COLO829 (cell line): ENCODE data around the gene TRIM75.
"Not testable (repeated sequence)": the region's sequence is repeated elsewhere in the genome, so short reads cannot be mapped to it uniquely, and the experiment has no call there.

ENCODE experiments used
- DNase-seq: peaks from one replicate; pipeline ENCODE4 v3.0.0; 2012; ENCODE audit warnings: low spot score

Gene TRIM75

DNA sequence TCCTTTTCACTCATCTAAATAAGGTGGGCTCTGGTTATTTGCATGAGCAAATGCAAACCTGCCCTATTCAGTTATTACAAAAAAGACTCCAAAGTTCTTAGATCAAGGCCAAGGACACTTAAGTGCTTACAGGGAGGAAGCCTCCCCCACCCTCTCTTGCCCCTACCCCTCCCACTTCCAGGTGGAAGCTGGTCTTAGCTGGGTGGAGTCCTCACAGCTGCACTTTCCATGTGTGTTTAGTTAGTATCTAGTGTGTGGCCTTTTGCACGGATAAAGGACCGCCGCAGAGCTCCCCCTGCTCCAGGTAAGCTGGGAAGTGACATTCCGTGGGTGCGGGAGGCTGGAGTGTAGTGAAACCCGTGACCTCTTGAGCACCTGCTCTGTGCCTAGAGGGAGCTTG is at the start of gene TRIM75:
Gene TRIM75 (plus strand): TSS at position 222 of the 400 bp plus-strand sequence. CDS start 5,282 bp downstream, outside the sequence.
- DNase-seq, result no peak

DNA sequence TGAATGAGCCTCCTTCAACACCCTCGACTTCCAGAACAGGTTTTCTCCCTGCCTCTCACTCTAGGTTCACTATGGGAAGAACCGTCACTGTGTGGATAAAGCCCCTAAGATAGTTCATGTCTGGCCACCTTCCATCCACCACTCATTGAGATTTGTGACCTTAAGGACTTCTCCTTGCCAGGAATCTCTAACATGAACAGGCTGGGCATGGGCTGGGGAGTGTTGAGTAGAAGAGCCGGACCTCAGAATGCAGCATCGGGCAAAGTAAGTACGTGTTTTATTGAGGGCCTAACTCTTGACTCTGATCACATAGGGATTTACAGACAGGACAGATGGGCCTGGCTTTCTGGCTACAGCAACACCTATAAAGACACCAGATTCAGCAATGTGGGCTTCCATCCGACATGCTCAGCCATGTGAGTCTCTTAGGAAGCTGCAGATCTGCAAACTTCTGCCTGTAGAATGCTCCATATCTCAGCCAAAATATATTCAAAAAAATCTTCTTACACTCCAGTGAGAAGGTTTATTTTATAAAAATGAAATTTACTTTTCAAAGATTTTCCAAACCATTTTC is 48.2 kb upstream of the TRIM75 start:
- DNase-seq, result no peak

DNA sequence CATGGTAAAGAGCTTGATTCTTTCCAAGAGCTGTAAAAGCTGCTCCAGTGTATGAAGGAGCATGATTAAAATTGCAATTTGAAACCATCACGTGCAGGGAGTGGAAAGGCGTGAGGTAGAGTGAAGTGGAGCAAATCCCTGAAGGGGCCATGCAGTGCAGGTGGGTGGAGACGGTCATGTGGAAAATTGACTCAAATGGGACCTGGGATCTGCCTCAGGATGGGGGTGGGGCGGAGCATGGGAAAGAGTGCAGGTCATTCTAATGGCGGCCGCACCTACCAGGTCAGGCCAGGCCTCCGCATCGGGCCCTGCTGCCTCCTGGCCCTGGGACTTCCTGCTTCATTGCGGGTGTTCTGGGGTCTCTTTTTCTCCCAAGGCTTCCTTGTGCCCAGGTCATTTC is 47.2 kb upstream of the TRIM75 start:
- DNase-seq, result no peak

DNA sequence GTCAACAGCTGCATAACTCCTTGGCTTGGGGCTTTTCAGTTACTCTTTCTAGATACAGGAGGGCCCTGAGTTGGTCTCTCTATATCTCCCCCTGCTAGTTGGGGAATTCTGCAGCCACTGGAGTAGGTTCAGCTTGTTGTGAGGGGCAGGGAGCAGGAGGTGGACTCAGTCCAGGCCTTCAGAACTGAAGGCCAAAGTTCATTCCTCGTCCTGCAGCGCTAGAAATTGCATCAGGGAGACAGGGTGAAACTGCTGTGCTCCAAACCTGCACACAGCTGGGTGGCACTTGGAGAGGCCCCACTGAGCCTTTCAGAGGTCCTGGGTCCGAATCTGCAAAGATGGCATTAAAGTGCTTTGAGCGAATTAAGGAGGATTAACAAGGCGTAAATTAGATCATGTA is 46.8 kb upstream of the TRIM75 start:
- DNase-seq, result no peak

DNA sequence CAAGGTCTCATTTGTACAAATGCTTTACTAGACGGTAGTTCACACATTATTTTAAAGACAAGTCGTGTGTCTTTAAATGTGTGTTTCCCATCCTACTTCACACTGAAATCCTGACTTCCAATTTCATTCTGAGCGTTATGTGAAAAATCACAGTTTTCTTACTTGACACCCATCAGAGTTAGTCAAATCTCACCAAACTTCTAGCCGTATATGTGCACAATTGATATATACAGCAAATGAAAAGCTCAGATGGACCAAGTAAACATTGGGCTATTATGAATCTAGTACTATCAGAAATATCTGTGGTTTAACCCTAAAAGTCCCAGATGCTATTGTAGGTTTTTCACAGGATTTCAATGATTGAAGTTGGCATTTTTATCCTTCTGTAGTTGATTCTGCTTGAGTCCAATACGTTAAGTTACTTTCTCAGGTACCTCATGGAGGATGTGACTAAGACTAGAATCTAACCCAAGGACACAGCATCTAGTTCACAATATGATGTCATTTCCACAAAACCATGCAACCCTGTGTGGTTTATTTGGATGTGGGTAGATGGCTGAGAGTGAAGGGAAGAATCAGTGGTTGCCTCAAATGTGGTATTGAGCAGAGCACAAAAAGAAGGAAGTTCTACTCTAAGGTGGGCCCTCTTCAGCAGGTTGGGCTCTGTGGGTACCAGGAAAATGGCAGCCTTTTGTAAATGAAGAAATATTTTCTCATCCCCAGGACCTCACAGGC is 44.0 kb upstream of the TRIM75 start:
- DNase-seq, result no peak

DNA sequence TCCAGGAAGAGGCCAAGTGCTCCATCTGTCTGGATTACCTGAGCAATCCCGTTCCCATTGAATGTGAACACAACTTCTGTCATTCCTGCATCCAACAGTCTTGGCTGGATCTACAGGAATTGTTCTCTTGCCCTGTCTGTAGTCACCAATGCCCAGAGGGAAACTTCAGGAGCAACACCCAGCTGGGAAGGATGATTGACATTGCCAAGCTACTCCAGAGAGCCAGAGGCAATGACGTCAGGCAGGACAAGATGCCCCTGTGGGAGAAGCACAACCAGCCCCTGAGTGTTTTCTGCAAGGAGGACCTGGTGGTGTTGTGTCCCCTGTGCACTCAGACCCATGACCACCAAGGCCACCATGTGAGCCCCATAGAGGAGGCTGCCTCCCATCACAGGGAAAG is 43.2 kb upstream of the TRIM75 start:
- no peak for DNase-seq

DNA sequence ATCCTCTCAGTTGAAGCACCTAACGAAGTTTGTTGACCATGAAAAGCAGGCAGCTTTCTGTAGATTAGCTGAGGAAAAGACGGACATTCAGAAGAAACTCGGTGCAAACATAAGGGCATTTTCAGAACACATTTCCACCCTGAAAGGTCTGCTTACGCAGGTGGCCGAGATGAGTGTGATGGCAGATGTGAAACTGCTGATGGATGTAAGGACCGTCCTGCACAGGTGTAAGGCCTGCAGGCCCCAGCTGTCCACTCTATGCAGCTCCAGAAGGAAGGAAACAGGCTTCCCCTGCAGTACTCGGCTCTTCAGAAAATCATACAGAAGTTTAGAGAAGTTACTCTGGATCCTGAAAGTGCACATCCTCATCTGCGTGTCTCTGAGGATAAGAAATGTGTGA is 42.7 kb upstream of the TRIM75 start:
- DNase-seq, result no peak

DNA sequence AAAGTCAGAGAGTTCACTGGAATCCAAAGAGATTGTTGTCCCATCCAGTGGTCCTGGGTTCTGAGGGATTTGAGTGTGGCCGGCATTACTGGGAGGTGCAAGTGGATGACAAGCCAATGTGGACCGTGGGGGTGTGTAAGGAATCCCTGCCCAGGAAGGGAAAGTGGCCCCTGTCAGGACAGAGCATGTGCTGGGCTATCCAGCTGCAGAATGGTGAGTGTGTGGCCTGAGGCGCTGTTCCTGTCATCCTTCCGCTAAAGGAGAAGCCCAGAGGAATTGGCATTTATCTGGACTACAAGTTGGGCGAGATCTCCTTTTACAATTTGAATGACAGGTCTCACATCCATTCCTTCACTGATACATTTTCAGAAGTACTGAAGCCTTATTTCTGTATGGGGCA is 42.3 kb upstream of the TRIM75 start:
- DNase-seq, result no peak

DNA sequence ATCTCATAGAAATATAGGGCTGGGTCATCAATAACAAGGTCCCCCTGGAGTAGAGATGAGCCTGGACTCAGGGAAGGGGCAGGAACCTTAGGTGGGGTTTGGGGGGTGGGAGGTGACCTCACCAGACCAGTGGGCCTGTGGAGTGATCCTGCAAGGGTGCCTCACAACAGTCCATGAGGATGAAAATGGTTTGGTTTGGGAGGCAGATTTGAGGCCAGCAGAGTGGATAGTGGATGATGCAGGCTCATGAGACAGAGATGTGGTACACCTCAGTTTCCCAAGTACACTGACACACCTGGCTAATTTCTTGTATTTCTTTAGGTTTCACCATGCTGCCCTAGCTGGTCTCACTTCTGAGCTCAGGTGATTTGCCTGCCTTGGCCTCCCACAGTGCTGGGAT is 40.0 kb upstream of the TRIM75 start:
- no peak for DNase-seq

DNA sequence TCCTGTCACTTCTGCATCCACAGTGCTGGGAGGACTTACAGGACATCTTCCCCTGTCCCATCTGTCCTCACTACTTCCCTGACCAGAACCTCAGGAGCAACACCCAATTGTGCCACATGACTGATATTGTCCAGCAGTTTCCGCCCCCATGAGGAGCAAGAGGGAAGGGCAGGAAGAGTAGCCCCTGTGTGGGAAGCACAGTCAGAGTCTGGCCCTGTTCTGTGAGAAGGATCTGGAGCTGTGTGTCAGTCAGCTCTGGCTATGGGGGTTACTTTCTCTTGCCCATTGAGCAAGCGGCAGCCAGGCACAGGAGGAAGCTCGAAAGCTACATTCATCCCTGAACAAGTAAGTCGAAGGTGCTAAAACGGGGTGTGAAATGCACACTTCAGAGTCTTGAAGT is 36.7 kb upstream of the TRIM75 start:
- DNase-seq, result no peak

DNA sequence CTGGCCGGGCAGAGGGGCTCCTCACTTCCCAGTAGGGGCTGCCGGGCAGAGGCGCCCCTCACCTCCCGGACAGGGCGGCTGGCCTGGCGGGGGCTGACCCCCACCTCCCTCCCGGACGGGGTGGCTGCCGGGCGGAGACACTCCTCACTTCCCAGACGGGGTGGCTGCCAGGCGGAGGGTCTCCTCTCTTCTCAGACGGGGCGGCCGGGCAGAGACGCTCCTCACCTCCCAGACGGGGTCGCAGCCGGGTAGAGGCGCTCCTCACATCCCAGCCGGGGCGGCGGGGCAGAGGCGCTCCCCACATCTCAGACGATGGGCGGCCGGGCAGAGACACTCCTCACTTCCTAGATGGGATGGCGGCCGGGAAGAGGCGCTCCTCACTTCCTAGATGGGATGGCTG is 33.7 kb upstream of the TRIM75 start:
- DNase-seq, result not testable (repeated sequence)

DNA sequence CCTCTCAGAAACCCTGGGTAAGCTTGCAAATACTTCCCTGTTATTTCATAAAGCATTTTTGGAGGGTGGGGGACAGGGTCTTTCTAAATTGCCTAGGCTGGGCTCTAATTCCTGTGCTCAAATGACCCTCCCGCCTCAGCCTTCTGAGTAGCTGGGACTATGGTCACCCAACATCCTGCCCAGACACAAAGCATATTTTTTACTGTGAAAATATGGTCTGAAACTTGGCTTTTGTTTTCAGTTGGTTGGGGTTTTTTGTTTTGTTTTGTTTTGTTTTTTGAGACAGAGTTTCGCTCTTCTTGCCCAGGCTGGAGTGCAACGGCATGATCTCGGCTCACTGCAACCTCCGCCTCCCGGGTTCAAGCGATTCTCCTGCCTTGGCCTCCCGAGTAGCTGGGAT is 27.9 kb upstream of the TRIM75 start:
- not testable (repeated sequence) for DNase-seq

DNA sequence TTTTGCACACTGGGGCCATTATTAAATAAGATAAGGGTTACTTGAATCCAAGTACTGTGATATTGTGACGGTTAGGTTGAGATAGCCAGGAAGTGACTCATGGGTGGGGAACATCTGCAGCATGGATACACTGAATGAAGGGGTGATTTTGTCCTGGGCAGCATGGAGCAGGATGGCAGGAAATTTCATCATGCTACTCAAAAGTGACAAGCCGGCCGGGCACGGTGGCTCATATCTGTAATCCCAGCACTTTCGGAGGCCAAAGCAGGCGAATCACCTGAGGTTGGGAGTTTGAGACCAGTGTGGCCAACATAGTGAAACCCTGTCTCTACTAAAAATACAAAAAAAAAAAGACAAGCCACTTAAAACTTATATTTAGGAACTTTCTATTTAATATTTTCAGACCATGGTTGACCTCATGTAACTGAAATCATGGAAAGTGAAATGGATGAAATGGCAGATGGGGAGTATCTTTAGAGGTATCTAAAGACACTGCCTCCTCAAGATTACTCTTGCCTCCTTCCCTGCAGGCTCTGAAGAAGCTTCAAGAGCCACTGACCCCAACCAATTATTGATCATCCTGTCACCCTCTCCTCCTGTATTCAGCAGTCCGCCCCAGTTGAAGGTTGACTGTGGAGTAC is 25.8 kb upstream of the TRIM75 start:
- peak; percentile 85 for DNase-seq

DNA sequence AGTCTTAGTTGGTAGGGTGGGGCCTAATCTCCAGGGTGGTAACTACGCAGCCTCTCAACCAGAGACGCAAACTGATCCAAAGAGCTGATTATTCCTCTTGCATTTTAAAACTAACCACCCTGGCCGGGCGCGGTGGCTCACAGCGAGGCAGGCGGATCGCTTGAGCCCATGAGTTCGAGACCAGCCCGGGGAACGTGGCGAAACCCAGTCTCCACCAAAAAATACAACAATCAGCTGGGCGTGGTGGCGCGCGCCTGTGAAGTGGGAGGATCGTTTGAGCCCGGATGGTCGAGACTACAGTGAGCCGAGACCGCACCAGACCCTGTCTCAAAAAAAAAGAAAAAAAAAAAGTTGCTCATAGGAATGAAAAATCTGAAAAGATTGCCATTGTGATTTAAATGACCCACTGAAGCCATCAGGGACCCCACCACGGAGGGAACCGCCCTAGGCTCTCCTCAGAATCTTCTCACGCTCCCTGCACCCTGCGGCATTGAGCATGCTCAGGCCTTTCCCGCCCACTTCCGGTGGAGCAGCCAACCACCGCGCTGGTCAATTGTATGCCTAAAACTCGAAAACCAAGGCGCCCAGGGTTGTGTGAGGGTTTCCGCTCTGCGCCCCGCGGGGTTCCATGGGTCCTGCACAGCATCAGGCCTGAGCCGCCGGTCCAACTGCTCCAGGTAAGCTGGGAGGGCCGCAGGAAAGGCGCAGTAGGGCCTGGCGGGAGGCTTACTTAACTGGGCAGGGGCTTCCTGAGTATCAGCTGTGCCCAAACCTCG is 22.0 kb upstream of the TRIM75 start, which contains the start of gene TRIM60:
Gene TRIM60 (plus strand): TSS at position 564 of the 776 bp plus-strand sequence. CDS start 8,074 bp downstream, outside the sequence.
- no peak for DNase-seq

DNA sequence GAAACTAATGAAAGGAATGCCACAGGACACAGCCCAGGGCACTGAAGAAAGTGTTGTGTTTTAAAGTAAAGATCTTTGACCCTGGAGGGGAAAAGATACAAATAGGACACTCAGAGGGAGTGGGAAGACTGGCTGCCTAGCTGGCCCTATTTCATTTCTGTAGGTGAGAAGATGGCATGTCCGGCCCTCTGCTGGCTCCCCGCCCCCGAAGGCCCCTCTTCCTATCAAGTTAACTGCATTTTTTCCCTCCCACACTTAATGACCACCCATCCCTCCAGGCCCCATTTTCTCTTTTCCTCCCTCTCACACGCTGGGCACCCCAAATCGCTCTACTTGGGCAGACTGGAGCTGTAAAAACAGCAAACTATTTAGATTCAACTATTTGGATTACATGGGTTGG is 5.5 kb upstream of the TRIM75 start:
- no peak for DNase-seq

DNA sequence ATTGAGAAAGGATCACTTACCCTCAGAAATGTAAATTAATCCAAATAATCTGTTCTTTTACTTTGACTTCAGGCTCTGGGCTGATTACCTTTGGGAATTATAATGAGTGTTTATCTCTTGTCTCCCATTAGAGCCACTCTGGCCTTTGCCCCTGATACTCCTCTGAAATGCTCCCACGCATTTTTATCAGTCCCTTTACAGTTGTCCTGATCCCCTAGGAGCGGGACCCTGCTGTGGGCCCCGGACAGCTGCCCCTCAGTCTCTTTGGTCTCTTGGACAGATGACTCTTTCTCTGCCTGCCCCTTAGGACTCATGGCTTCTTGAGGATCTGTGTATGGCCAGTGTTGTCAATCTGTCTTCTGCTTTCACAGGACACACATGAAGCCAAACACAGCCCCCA is 1.0 kb upstream of the TRIM75 start:
- DNase-seq, result no peak

DNA sequence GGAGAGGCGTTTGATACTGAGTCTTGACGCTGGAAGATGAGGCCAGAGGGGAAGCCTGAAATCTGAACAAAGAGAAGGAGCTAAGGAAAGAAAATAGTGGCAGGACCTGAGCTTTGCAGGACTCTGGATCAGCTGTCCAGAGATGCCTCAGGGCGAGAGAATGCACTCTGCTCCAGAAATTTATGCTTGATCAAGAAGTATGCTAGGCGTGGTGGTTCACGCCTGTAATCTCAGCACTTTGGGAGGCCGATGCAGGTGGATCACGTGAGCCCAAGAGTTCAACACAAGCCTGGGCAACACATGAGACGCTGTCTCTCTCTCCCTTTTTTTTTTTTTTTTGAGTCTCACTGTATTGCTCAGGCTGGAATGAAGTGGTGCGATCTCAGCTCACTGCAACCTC is 1.9 kb downstream of the TRIM75 start:
- DNase-seq, result no peak

DNA sequence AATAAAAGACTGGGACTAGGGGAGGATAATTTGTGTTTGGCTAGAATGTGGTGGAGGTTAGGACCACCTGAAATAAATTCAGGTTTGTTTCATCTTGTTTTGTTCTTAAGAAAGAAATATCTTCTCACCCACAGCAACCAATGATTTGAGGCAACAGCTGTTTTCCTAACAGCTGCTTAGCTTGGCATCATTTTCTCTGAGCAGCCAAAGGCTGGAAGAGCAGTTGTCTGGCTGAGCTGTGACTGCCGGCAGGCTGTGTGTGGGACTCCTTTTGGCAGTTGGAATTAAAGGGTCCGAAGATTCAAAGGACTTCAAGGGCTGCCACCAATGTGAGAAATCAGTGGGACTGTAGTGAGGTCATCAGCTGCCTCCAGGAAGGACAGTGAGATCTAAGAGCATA is 5.0 kb downstream of the TRIM75 start:
- no peak for DNase-seq

DNA sequence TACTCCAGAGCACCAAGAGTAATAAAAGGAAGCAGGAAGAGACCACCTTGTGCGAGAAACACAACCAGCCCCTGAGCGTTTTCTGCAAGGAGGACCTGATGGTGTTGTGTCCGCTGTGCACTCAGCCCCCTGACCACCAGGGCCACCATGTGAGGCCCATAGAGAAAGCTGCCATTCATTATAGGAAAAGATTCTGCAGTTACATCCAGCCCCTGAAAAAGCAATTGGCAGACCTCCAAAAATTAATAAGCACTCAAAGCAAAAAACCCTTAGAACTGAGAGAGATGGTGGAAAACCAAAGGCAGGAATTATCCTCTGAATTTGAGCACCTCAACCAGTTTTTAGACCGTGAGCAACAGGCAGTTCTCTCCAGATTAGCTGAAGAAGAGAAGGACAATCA is 5.7 kb downstream of the TRIM75 start:
- DNase-seq, result peak; percentile 49

DNA sequence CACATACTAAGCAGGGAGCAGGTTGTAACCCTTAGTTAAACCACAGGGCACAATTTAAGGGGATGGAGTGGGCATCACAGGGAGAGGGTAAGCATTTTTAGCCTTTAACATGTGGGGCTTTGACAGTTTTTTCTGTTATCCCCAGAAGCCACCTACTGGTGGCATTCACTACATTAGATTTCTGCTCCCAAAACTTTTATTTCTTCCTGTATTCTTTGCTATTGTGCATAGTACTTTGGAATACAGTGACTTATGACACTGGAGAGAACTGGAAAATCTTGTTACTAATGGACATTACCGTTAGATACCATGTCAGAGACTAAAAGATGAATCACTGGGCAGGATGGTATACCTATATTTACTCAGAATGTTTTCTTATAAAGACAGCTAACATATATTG is 7.3 kb downstream of the TRIM75 start:
- peak; percentile 47 for DNase-seq

DNA sequence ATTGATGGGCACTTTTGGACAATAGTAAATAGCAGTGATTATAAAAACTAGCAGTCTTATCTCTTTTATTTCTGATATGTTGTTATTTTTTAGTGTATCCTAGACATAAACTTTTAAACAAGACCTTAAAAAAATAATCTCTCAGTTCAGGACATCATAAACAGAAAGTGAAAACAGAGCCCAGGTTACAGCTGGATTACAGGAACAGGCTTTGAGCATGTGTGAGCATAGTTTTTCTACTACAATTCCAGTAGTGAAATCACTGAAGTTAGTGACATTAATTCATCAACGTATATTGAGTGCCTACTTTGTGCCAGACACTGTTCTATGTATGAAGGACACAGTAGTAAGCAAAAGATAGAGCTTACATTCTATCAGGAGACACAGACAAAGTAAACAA is 16.9 kb downstream of the TRIM75 start:
- DNase-seq, result no peak

DNA sequence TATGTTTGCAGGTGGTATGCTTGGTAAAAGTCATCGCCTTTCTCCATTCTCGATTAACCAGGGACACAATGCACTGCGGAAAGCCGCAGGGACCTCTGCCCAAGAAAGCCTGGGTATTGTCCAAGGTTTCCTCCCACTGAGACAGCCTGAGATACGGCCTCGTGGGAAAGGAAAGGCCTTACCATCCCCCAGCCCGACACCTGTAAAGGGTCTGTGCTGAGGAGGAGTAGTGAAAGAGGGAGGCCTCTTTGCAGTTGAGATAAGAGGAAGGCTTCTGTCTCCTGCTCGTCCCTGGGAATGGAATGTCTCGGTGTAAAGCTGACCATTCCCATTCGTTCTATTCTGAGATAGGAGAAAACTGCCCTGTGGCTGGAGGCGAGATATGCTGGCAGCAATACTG is 19.7 kb downstream of the TRIM75 start:
- DNase-seq, result not testable (repeated sequence)
